AG04449 (cell line): Measurements from ENCODE around the gene NHERF2.

Experiments
- CTCF ChIA-PET: fragments of 350-600 bp; formaldehyde crosslinking; extraction: SDS; loops from one replicate; lab custom pipeline; 2021; ENCODE audit warnings: antibody characterized with exemption; lab: Yijun Ruan, JAX
- POLR2A ChIA-PET: fragments of 400-600, 350-600 bp; formaldehyde crosslinking; extraction: SDS; loops from one replicate; lab custom pipeline; 2020; ENCODE audit warnings: antibody characterized with exemption, inconsistent platforms; lab: Yijun Ruan, JAX
- DNase-seq: peaks from one replicate; pipeline ENCODE4 v3.0.0-alpha.2; 2010; ENCODE audit warnings: low read depth, low spot score
- H3K4me3 ChIP-seq: 2 replicates; pipeline ENCODE4 v1.5.1; 2011; ENCODE audit warnings: low read depth, mild to moderate bottlenecking, control low read depth, low read length
- CTCF ChIP-seq: IDR thresholded peaks from one replicate; pipeline ENCODE4 v1.5.1; 2011; ENCODE audit warnings: mild to moderate bottlenecking, moderate library complexity, low read length, control low read depth, inconsistent platforms; ENCODE audit not compliant: insufficient read depth; ENCODE audit errors: missing control alignments

The NHERF2 gene

DNA sequence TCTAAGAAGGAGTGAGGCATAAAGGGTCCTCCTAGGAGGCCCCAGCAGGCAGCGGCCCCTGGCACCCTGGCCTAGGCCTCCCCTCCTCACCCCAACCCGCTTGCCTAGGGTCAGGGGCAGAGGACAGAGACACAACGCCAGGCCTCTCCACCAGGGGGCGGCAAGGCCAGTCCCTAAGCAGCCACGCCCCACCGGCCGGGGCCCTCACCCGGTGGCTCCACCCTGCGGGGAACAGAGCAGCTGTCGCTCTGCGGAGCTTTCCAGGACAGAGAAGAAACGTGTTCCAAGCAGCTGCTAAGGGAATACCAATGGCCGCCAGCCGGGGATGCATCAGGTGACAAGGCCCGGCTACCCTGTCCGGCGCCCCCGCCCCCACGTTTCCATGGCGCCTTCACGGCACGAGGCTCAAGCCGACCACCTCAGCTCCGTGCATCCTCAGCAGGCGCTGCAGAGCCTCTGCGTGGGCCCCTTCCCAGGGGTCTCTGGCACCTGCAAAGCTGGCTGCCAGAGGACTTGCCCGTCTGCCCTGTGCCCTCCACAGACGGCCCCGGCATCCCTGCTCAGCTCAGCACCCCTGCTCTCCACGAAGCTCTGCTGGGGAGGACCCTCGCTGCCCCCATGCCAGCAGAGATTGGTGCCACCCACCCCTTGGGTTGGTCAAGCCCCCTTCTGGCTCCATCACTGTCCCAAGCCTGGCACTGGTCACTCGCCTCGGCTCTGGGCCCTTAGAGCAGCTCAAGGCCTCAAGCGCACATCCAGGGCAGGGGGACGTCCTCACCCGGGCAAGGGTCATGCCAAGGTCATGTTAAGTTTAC, 22.7 kb upstream of the NHERF2 start:
- no peak for DNase-seq
- CTCF ChIA-PET = interaction anchor here (0.7 to 10.6 kb wide), 22 partner anchors 9 to 247 kb away, joined by 3 to 176 read pairs (median 4); partner anchors contain the start of genes ECI1, GFER, NOXO1 and NTHL1
- peak; percentile 97 for TF ChIP-seq CTCF
- peak overlapping the region; percentile 6; the same call in 1 of the 2 replicates for H3K4me3 ChIP-seq
- POLR2A ChIA-PET = interaction anchor here (0.6 to 2.2 kb wide), 3 partner anchors 39 to 151 kb away, joined by 3 to 6 read pairs (median 3); partner anchors contain the start of genes RPS2 and TRAF7

DNA sequence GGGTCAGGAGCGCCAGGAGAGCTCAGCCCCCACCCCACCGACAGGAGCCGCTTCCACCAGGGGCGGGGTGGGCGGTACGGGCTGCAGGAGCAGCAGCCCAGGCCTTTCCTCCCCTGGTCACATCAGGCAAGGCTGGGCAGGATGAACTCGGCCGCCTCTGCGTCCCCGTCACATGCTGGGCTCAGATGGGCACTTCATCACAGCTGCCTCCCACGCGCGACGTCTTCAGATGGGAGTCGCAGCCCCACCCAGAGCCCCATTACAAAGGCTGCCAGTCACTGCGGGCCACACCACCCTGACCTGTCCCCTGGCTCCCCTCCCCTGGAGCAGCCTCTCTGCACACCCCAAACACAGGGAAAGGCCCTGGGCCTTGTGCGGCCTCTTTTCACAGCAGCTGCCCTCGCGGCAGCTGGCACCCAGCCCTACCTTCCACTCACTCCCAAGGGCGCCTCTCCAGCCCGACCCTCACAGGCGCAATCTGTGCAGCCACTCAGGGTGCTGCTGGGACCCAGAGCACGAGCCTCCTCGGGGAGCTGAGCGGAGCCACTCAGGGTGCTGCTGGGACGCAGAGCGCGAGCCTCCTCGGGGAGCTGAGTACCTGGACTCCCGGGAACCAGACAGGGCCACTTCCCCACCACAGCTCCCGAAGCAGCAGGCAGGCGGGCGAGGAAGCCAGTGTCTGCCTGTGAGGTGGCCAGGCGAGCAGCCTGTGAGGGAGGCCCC, 21.7 kb upstream of the NHERF2 start:
- no peak for DNase-seq
- ChIA-PET CTCF (interaction anchor here (0.8 to 10.6 kb wide), 13 partner anchors 8 to 247 kb away, joined by 3 to 176 read pairs (median 8); partner anchors contain the start of genes ECI1, GFER, NOXO1 and NTHL1), POLR2A (interaction anchor here (2.2 kb wide), 1 partner anchor 150 kb away, joined by 6 read pairs; the partner anchor contains the start of gene TRAF7)
- no peak overlapping the region for H3K4me3 ChIP-seq
- no peak for TF ChIP-seq CTCF

DNA sequence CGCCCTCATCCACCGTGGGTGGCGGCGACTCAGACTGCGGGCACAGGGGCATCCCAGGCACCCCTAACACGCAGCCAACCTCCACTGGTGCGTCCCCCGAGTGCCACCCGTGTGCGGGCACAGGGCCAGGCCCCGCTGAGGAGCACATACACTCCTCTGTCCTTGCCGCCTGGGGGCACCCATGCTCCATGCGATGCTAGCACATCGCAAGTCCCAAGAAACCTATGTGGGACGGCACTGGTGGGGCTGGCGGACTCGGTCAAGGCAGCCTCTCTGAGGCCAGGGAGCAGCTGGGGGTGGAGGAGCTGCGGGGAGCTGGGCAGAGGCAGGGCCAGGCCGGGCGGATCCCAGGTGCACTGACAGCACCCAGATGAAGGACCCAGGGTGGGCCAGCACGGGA, 21.1 kb upstream of the NHERF2 start:
- CTCF ChIA-PET = interaction anchor here (1.0 to 10.6 kb wide), 3 partner anchors 15 to 134 kb away, joined by 3 to 176 read pairs (median 163); partner anchors contain the start of genes GFER, NOXO1, PKD1 and SYNGR3
- TF ChIP-seq CTCF = no peak

DNA sequence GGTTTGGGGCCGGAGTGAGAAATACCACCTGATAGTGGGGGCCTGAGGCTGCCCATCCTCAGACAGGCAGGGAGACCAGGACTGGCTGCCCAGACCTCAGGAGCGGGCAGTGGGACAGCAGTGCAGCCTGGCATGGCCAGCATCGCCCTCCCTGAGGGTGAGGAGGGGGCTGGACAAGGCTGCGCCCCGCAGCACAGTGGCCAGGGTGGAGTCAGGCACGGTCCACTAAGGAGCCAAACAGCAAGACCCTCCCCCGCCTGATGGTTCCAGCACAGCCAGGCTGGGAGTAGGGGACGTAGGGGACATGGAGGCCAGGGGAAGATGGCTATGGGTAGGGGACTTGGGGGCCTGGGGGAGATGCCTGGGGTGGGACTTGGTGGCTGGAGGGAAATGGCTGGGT, 20.4 kb upstream of the NHERF2 start:
- ChIA-PET CTCF (interaction anchor here (6.5 to 10.6 kb wide), 2 partner anchors 18 to 134 kb away, joined by 163 to 176 read pairs; partner anchors contain the start of genes GFER, NOXO1, PKD1 and SYNGR3), POLR2A (no interaction called here)
- no peak for DNase-seq
- no peak for TF ChIP-seq CTCF
- no peak overlapping the region for H3K4me3 ChIP-seq

More for the DNA sequence above, 21.1 kb upstream of the NHERF2 start:
- POLR2A ChIA-PET = interaction anchor here (2.2 kb wide), 1 partner anchor 150 kb away, joined by 6 read pairs; the partner anchor contains the start of gene TRAF7
- DNase-seq = no peak
- H3K4me3 ChIP-seq = no peak overlapping the region

- no peak for TF ChIP-seq CTCF
- ChIA-PET POLR2A (interaction anchor here (0.6 to 1.4 kb wide), 2 partner anchors 24 to 148 kb away, joined by 3 read pairs; partner anchors contain the start of gene TRAF7), CTCF (interaction anchor here (1.0 to 10.6 kb wide), 5 partner anchors 9 to 133 kb away, joined by 3 to 176 read pairs (median 7); partner anchors contain the start of gene PKD1)
- peak overlapping the region; percentile 72 for H3K4me3 ChIP-seq
- no peak for DNase-seq
Measured at GRCh38 chr16:2007081-2007836, 19.4 kb upstream of the NHERF2 start.
